Measurements from ENCODE around the gene PCSK5.
"Not testable (repeated sequence)": the region's sequence is repeated elsewhere in the genome, so short reads cannot be mapped to it uniquely, and the experiment has no call there.

The PCSK5 gene

GRCh38 chr9:75947233-75947632 lies 56.8 kb downstream of the PCSK5 start:
- DNase-seq = no peak
- TF ChIP-seq GATA1 (IDR thresholded peaks at IDR 0.05; ENCODE audit: low read depth, low read length) (no peak), POLR2A (IDR thresholded peaks at IDR 0.05; ENCODE audit: low read length) (no peak)

- TF ChIP-seq GATA1 (IDR thresholded peaks at IDR 0.05; ENCODE audit: low read depth, low read length) = no peak
- DNase-seq = no peak
Observed at GRCh38 chr9:75950998-75951397, 60.5 kb downstream of the PCSK5 start.

GRCh38 chr9:75953218-75953617 lies 62.7 kb downstream of the PCSK5 start:
- no peak for TF ChIP-seq GATA1 (IDR thresholded peaks at IDR 0.05; ENCODE audit: low read depth, low read length)
- no peak for TF ChIP-seq POLR2A (IDR thresholded peaks at IDR 0.05; ENCODE audit: low read length)
- DNase-seq = no peak

DNA sequence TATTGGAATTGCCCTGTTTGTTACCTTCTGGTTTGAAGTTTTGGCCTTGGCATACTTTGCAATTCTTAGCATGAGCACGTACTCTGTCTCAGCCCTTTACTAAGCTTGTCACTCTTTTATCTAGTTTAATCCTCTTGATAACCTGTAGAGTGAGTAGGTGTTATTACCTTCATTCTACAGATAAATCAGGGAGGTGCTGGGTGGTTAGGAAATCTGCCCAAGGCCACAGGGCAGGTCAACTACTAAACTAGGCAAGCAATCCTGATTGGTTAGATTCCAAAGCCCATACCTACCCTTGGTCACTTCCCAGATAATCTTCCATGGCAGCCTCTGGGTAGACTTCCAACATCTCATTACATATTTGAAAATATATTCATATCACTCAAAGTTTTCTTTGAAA lies 65.7 kb downstream of the PCSK5 start:
- no peak for DNase-seq
- TF ChIP-seq GATA1 (IDR thresholded peaks at IDR 0.05; ENCODE audit: low read depth, low read length) = no peak
- TF ChIP-seq POLR2A (IDR thresholded peaks at IDR 0.05; ENCODE audit: low read length) = no peak

DNA sequence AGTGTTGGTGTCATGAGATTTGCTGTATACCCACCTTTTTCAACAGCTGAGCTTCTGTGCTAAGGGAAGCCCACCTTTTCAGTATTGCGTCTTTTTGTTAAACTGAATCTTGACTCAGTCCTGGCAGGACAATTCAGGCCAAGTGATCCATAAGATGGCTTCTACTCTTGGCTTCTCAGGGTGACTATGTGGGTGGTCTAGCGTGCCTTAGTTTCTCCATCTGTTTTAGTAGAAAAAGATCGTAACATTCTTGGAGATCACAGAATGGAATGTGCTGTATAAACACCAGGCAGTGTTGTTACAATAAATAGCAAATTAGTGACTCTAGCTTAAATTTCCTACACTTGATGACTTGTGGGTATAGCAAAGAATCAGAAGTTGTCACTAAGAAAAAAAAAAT lies 66.6 kb downstream of the PCSK5 start:
- TF ChIP-seq GATA1 (IDR thresholded peaks at IDR 0.05; ENCODE audit: low read depth, low read length) (no peak), POLR2A (IDR thresholded peaks at IDR 0.05; ENCODE audit: low read length) (no peak)
- no peak for DNase-seq

DNA sequence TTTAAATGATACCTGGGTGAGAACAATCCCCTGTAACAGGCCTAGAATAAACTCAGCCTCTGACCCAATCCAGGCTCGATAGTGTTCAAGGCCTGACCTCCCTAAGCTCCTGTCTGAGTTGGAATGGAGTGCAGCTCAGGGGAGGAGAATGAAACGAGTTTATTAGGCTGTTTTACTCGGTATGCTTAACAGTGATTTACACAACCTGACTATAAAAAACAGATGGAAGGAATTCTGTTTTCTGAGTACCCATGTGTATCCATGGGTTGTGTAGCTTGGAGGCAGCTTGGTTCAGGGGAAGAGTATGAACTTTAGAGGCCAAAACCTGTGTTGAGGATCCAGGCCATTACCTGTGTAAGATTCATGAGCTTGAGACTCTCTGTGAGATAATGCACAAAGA lies 67.8 kb downstream of the PCSK5 start:
- no peak for DNase-seq

DNA sequence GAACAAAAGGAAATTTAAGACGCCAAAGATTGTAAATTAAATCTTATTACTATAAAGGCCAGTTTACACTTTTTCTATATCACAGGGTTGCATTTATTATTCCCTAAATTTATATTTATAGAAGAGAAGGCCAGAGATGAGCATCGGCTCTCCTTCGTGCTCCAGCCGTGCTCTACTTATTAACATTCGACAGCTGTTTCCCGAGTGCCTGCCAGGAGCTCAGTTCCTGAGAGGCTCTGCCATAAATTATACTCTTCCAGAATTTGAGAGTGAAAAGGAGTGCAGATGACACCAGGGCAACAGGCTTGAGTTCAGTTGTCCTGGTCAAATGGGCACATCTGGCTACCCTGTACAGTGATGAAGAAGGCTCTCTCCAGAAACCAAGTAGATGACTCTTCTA lies 70.1 kb downstream of the PCSK5 start:
- no peak for DNase-seq
- TF ChIP-seq POLR2A (IDR thresholded peaks at IDR 0.05; ENCODE audit: low read length) (no peak), GATA1 (IDR thresholded peaks at IDR 0.05; ENCODE audit: low read depth, low read length) (no peak)

More for the DNA sequence above, 67.8 kb downstream of the PCSK5 start:
- TF ChIP-seq POLR2A (IDR thresholded peaks at IDR 0.05; ENCODE audit: low read length) (no peak), GATA1 (IDR thresholded peaks at IDR 0.05; ENCODE audit: low read depth, low read length) (no peak)

GRCh38 chr9:75962013-75962661 lies 71.7 kb downstream of the PCSK5 start:
- TF ChIP-seq POLR2A (IDR thresholded peaks at IDR 0.05; ENCODE audit: low read length) = no peak
- no peak for TF ChIP-seq GATA1 (IDR thresholded peaks at IDR 0.05; ENCODE audit: low read depth, low read length)
- DNase-seq = no peak

DNA sequence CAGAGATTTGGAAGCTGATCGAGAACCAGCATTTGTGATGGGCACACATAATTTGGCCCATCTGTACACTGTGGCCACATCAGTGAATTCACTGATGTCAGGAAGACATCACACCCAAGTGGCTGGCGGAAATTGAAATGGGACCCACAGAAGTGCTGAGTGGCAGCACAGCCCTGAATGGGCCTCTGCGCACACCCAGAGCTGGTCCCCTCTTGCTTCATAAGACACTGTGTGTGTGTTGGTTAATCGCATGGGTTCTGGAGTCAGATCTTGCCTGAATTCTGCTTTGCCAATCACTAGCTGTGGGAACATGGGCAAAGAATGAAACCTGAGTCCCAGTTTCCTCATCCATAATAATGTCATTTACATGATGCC lies 72.2 kb downstream of the PCSK5 start:
- TF ChIP-seq GATA1 (IDR thresholded peaks at IDR 0.05; ENCODE audit: low read depth, low read length) (no peak), POLR2A (IDR thresholded peaks at IDR 0.05; ENCODE audit: low read length) (no peak)
- no peak for DNase-seq

- not testable (repeated sequence) for DNase-seq
Observed at GRCh38 chr9:75963321-75963720, 72.8 kb downstream of the PCSK5 start.

GRCh38 chr9:75964427-75964826 lies 74.0 kb downstream of the PCSK5 start:
- TF ChIP-seq POLR2A (IDR thresholded peaks at IDR 0.05; ENCODE audit: low read length) (no peak), GATA1 (IDR thresholded peaks at IDR 0.05; ENCODE audit: low read depth, low read length) (no peak)
- DNase-seq = no peak

DNA sequence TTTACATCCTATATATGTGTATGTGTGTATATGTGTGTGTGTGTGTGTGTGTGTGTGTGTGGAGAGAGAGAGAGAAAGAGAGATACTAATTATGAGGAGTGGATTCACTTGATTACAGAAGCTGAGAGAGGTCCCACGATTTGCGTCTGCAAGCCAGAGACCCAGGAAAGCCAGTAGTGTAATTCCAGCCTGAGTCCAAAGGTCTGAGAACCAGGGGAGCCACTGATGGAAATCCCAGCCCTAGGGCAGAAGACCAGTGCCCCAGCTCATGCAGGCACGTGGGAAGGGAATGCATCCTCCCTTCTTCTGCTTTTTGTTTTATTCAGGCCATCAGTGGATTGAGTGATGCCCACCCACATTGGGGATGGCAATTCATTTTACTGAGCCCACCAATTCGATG lies 74.8 kb downstream of the PCSK5 start:
- TF ChIP-seq POLR2A (IDR thresholded peaks at IDR 0.05; ENCODE audit: low read length) = no peak
- TF ChIP-seq GATA1 (IDR thresholded peaks at IDR 0.05; ENCODE audit: low read depth, low read length) = no peak
- no peak for DNase-seq

GRCh38 chr9:75967556-75967955 lies 77.1 kb downstream of the PCSK5 start:
- TF ChIP-seq POLR2A (IDR thresholded peaks at IDR 0.05; ENCODE audit: low read length) (no peak), GATA1 (IDR thresholded peaks at IDR 0.05; ENCODE audit: low read depth, low read length) (no peak)
- DNase-seq = no peak

GRCh38 chr9:75974016-75974766 lies 83.7 kb downstream of the PCSK5 start:
- TF ChIP-seq GATA1 (IDR thresholded peaks at IDR 0.05; ENCODE audit: low read depth, low read length) (no peak), POLR2A (IDR thresholded peaks at IDR 0.05; ENCODE audit: low read length) (no peak)
- no peak for DNase-seq

DNA sequence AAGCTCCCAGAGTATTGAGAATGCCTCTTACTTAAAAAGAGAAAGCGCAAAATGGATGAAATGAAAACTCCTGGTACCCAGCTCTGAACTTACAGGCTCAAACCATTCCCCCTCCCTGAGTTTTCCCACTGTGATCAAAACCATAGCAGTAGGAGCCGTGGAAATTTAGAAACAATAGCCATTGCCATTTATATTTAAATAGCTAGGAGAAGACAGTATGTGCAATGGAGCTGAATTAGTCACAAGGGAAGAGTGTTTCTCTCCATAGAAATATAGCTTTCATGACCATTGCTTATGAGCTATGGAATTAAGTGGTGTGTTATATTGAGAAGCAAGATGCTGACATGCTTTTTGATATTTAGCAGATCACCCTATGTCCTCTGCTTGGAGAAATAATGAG lies 84.6 kb downstream of the PCSK5 start:
- DNase-seq = no peak
- TF ChIP-seq POLR2A (IDR thresholded peaks at IDR 0.05; ENCODE audit: low read length) (no peak), GATA1 (IDR thresholded peaks at IDR 0.05; ENCODE audit: low read depth, low read length) (no peak)
